Breast epithelium (tissue), 4 donors: ENCODE results near the gene FAM111A. TPM values are rescaled to one million over a fixed set of nuclear protein-coding genes. Genes with fewer than 3 reads are reported as not detected.
"Not testable (repeated sequence)": the region's sequence is repeated elsewhere in the genome, so short reads cannot be mapped to it uniquely, and the experiment has no call there.

Source experiments
- DNase-seq, 2 donors: peaks; one replicate each; pipeline ENCODE4 v3.0.0-alpha.2; 2019; ENCODE audit warnings: low spot score in 2 of 2
- H3K27ac ChIP-seq, 2 donors: fragments of 200-600 bp; sonication (generic) in 1 of 2; one replicate each; pipeline ENCODE4 v1.5.1; 2016 to 2019; ENCODE audit warnings: mild to moderate bottlenecking in 1 of 2
- H3K27me3 ChIP-seq, 2 donors: fragments of 200-600 bp; sonication (generic) in 1 of 2; one replicate each; pipeline versions ENCODE4 v1.5.1 to v1.6.0; 2017 to 2019; ENCODE audit warnings: control low read depth in 1 of 2, mild to moderate bottlenecking in 1 of 2
- H3K36me3 ChIP-seq: fragments of 200-600 bp; one replicate; pipeline ENCODE4 v1.5.1; 2019
- H3K4me1 ChIP-seq, 2 donors: fragments of 200-600 bp; sonication (generic); one replicate each; pipeline ENCODE4 v1.5.1; 2016 to 2019; ENCODE audit warnings: control low read depth in 1 of 2
- H3K4me3 ChIP-seq, 3 donors: fragments of 200-600 bp; sonication (generic); 1 replicate in 2 of 3; 2 replicates in 1 of 3; pipeline ENCODE4 v1.5.1; 2016 to 2019; ENCODE audit warnings: mild to moderate bottlenecking in 3 of 3, moderate library complexity in 2 of 3
- H3K9me3 ChIP-seq, 2 donors: fragments of 200-600 bp; sonication (generic) in 1 of 2; one replicate each; pipeline ENCODE4 v1.5.1; 2016 to 2019; ENCODE audit warnings: control low read depth in 1 of 2
- POLR2A ChIP-seq: fragments of 450-650 bp; IDR thresholded peaks from one replicate; pipeline ENCODE4 v1.6.1; 2016; ENCODE audit warnings: antibody characterized with exemption, mild to moderate bottlenecking, moderate library complexity
- POLR2AphosphoS5 ChIP-seq, 3 donors: sonication (generic); formaldehyde crosslinking; IDR thresholded peaks; one replicate each; pipeline ENCODE4 v1.6.1; 2017; ENCODE audit warnings: antibody characterized with exemption in 3 of 3
- intact Hi-C: fragments of 100-400 bp; cut with DNase I; formaldehyde crosslinking; loops from one replicate; pipeline ENCODE4 v1.15.1; 2023; ENCODE audit warnings: low total_unique reads
- total RNA-seq, 3 donors: library from RNA; depleted of rRNA; stranded (reverse); fragments of >200 nt; gene quantifications; one replicate each; pipeline ENCODE4 v1.1.0, GENCODE V29; 2016
- TF ChIP-seq, protein P1 (sequence below), 3 donors: fragments of 450-650 bp; IDR thresholded peaks; one replicate each; pipeline ENCODE4 v1.5.1; 2016 to 2017; ENCODE audit warnings: antibody characterized with exemption in 3 of 3, mild to moderate bottlenecking in 3 of 3, moderate library complexity in 3 of 3

Gene FAM111A
- total RNA-seq, 3 donors from 2014 or later = 37.0 to 48.0 (median 44.6) TPM

DNA sequence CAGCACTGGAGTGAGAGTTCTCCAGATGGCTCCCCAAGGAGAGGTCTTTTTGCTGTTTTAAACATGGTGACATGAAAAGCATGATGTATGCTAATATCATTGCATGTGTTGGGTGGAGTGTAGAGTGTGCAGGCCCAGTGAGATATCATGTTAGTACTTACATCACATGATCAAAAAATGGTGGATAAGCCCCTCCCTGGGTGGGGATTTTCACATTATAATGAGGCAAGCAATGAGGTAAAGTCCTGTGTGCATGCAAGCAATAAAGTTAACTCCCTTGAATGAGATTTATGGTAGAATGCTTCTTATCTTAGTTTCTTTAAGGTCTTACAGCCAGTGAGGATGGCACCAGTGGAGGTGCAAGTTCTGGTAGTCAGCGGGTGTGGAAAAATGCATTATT, 27.1 kb upstream of the FAM111A start:
- Histone ChIP-seq H3K4me3 (no peak overlapping the region), H3K36me3 (no peaks in the 10 kb centered on the region), H3K27ac (no peak overlapping the region), H3K4me1 (no peaks in the 10 kb centered on the region), H3K27me3 (no peaks in the 10 kb centered on the region), H3K9me3 (peaks cover 8 to 25% of the 10 kb centered on the region in 2 donors)
- TF ChIP-seq, protein P1, sequence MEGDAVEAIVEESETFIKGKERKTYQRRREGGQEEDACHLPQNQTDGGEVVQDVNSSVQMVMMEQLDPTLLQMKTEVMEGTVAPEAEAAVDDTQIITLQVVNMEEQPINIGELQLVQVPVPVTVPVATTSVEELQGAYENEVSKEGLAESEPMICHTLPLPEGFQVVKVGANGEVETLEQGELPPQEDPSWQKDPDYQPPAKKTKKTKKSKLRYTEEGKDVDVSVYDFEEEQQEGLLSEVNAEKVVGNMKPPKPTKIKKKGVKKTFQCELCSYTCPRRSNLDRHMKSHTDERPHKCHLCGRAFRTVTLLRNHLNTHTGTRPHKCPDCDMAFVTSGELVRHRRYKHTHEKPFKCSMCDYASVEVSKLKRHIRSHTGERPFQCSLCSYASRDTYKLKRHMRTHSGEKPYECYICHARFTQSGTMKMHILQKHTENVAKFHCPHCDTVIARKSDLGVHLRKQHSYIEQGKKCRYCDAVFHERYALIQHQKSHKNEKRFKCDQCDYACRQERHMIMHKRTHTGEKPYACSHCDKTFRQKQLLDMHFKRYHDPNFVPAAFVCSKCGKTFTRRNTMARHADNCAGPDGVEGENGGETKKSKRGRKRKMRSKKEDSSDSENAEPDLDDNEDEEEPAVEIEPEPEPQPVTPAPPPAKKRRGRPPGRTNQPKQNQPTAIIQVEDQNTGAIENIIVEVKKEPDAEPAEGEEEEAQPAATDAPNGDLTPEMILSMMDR (IDR thresholded peaks at IDR 0.05) = no peak
- no peak for TF ChIP-seq POLR2AphosphoS5 (IDR thresholded peaks at IDR 0.05)
- no peak for TF ChIP-seq POLR2A
- intact Hi-C loops = no loop called here
- no peak for DNase-seq

DNA sequence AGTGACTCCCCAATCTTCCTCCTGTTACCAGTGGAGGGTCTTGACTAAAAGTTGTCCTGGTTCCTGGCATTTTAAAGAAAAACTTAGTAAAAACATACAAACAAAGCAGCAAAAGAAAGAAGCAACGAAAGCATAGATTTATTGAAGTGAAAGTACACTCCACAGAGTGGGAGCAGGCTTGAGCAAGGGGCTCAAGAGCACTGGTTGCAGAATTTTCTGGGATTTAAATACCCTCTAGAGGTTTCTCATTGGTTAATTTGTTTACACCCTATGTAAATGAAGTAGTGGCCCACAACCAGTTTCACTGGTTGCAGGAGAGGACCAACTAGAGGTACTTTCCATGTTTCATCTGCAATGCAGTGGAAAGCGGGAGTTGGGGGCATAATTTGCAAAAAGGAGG, 24.9 kb upstream of the FAM111A start:
- Histone ChIP-seq H3K9me3 (peaks cover 8 to 25% of the 10 kb centered on the region in 2 donors), H3K36me3 (no peaks in the 10 kb centered on the region), H3K27me3 (no peaks in the 10 kb centered on the region), H3K4me1 (no peaks in the 10 kb centered on the region), H3K27ac (no peak overlapping the region), H3K4me3 (no peak overlapping the region)
- DNase-seq = no peak
- intact Hi-C loops = no loop called here
- TF ChIP-seq, protein P1 (IDR thresholded peaks at IDR 0.05) = no peak
- TF ChIP-seq POLR2A (no peak), POLR2AphosphoS5 (IDR thresholded peaks at IDR 0.05) (no peak)

DNA sequence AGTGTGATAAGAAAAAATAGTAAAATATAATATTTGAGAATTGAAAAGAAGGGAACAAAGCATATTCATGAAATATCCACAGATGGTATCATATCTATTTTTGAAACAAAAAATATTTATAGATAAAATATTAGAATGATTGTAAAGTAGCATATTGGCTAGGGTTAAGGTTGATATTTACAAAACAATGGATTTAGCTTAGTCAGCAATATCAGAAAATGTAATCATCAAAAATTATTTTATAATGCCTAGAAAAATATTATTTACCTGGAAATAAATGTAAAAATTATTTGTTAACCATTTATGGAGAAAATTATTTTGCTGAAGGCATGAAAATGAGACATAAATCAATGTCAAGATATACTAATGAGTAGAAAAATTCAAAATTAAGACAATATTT, 22.8 kb upstream of the FAM111A start:
- Histone ChIP-seq H3K9me3 (peaks cover 8 to 25% of the 10 kb centered on the region in 2 donors), H3K36me3 (no peaks in the 10 kb centered on the region), H3K4me1 (no peaks in the 10 kb centered on the region), H3K27me3 (no peaks in the 10 kb centered on the region), H3K4me3 (no peak overlapping the region), H3K27ac (no peak overlapping the region)
- DNase-seq = no peak
- intact Hi-C loops = no loop called here
- TF ChIP-seq POLR2A (no peak), POLR2AphosphoS5 (IDR thresholded peaks at IDR 0.05) (no peak)
- TF ChIP-seq, protein P1 (IDR thresholded peaks at IDR 0.05) = no peak

DNA sequence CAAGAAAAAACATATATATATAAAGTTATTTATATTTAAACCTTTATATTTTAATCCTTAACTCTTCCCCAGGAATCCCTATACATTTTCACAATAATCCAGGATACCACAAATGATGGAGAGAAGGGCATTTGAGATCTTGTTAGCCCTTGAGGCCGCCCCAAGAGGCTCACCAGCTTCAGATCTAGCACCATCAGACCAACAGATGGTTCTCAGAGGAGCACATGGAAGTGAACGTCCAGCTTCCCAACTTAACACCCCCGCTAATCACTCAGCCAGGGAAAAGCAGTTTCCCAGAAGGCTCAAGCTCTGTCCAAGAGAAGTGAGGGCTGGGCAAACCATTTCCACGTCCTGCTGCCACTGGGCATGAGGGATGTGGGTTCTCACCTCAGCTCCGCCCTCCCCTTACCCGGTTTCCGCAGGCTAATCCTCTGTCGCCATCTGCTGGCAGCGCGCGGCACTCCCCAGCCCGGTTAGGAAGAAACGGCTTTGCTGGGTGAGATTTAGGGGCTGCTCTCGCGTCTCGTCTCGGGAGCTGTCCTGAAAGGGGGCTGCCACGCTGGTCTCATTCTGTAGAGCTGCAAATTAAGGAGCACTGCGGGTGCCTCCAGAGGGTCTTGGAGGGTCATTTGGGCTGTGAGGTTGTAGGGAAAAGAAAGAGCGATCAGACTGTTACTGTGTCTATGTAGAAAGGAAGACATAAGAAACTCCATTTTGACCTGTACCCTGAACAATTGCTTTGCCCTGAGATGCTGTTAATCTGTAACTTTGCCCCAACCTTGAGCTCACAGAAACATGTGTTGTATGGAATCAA, 6.8 kb upstream of the FAM111A start:
- Histone ChIP-seq H3K27me3 (no peaks in the 10 kb centered on the region), H3K9me3 (peaks cover 8% of the 10 kb centered on the region in 2 donors), H3K4me1 (no peaks in the 10 kb centered on the region), H3K4me3 (peak overlapping the region in 1 of 3 donors; percentile 26), H3K36me3 (no peaks in the 10 kb centered on the region), H3K27ac (no peak overlapping the region)
- intact Hi-C loops = no loop called here
- peak; percentile 54 to 77 for DNase-seq
- TF ChIP-seq POLR2AphosphoS5 (IDR thresholded peaks at IDR 0.05) = no peak
- TF ChIP-seq POLR2A = no peak
- TF ChIP-seq, protein P1 (IDR thresholded peaks at IDR 0.05) = peak; percentile 66 to 89 (median 88)

DNA sequence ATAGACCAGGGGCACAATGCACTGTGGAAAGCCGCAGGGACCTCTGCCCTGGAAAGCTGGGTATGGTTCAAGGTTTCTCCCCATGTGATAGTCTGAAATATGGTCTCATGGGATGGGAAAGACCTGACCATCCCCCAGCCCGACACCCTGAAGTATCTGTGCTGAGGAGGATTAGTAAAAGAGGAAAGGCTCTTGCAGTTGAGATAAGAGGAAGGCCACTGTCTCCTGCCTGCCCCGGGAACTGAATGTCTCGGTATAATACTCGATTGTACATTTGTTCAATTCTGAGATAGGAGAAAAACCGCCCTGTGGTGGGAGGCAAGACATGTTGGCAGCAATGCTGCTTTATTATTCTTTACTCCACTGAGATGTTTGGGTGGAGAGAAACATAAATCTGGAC, 6.1 kb upstream of the FAM111A start:
- DNase-seq, intact Hi-C loops, H3K27me3 ChIP-seq, H3K27ac ChIP-seq, H3K4me3 ChIP-seq, H3K4me1 ChIP-seq, H3K36me3 ChIP-seq, H3K9me3 ChIP-seq: not testable (repeated sequence)
